Cerebellar nuclear complex (tissue), 1 donor: Measurements from ENCODE around the gene PCOLCE2.
A peak's percentile ranks its signal among the peaks of the same experiment; 100 is the strongest.

ENCODE experiments used
- DNase-seq, 2 experiments: peaks; one replicate each; lab custom pipeline; 2025; lab: John Stamatoyannopoulos, UW

PCOLCE2 gene

GRCh38 chr3:142863930-142864920 is 24.7 kb downstream of the PCOLCE2 start:
- DNase-seq = no peak

DNA sequence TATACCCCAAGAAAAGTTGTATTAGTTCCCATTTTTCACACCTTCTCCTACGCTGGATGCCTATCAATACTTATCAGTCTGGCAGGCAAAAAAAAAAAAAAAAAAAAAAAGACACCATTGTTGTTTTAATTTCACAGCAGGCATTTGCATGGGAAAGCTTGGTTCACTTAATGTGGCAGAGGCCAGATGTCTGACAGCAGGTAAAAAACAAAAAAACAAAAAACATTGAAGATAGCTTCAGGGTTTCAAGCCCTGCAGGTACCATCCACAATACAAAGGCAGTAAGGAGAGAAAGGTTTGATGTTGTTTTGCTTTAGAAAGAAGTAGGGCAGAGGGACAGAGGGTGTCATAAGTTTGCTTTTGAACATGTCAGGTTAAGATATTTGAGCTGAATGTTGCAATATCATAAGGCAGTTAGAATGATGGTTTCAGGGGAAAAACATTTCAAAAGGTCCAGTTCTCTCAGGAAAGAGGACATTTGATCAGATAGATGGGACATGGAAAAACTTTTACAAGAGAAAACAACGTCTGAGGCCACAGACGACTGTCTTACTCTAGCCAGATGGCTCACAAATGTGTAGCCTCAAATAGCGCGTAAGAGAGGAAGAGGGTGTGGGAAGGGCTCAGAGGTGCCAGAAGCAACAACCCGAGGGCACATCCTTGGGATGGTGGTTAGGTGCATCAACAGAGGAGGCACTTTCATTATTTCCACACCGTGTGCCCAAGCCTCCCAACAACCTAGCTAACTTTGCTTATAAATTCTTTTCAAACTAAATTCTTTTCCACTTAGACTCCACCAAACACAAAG is 25.7 kb downstream of the PCOLCE2 start:
- DNase-seq = no peak

DNA sequence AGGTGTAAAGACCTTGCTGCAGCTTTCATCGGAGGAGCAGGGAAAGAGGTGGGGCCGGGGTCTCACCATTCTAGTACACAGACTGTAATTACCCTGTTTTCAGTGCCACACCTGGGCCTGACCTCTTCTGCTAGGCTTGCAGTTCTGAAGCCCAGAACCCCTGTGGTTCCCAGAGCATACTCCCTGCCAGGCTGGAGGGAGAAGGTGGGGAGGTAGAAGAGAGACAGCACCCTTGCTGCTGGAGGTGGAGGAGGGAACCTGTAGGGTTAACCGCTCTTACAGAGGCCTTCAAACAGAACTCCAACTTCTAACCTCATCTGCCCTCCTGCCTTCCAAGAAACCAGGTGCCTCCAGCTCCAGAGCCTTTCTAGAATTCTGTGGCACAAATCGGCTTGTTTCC is 27.0 kb downstream of the PCOLCE2 start:
- DNase-seq = no peak

- no peak for DNase-seq
Measured at GRCh38 chr3:142858043-142858442, 30.8 kb downstream of the PCOLCE2 start.

DNA sequence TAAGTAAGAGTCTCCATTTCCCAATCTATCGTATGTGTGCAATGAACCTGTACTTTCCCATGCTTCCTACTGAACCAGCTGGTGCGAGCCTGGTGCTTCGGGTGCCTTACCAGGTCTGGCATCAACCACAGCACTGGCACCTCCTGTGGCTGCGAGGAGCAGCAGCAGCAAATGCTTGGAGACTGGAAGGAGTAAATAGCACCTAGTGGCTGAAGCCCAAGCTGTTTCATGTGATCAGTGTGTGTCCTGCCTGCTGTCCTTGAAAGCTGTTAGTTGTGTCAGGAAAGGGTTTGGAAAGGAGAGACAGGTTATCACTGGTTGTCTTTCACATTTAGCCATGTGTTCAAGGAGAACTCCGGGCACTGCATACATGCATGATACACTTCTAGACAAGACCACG is 31.8 kb downstream of the PCOLCE2 start:
- peak; percentile 18 to 57 for DNase-seq

DNA sequence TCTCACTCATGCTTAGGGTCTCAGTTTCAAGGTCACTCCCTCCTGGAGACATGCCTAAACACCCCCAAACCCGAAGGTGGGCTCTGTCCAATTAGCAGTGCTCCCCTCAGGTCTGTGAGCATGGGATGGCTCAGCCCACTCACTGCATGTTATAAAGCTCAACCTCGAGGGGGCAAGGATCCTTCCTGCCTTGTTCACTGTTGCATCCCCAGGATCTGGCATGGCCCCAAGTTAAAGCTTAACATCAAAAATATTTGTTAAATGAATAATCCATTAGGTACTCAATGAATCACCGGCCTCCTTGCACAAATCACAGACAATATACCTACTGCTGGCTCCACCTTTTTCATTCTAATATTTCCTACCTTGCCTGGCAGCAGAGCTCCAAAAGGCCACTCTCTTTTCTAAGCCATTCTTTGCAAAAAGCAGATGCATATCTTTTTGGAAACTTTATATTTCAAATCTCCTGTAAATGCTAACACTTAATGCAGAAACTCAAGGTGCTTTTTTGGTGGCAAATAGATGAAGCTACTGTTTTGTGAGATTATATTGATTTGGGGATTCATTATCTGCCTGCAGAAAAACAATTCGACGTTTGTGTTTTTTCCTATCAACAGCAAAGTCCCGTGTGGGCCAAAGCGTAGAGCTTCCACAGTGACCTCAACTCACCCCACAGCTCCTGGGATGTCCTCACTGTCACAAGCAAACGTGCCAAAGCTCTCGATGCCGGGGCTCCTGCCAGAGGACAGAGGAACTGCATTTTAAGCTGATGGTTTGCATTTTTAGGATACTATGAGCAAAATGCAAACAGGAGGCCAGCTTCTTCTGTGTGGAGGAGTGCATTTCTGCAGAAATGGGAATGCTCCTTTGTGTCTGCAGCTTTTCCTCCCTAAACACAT is 35.4 kb downstream of the PCOLCE2 start:
- no peak for DNase-seq

GRCh38 chr3:142852009-142852408 is 36.9 kb downstream of the PCOLCE2 start:
- no peak for DNase-seq

DNA sequence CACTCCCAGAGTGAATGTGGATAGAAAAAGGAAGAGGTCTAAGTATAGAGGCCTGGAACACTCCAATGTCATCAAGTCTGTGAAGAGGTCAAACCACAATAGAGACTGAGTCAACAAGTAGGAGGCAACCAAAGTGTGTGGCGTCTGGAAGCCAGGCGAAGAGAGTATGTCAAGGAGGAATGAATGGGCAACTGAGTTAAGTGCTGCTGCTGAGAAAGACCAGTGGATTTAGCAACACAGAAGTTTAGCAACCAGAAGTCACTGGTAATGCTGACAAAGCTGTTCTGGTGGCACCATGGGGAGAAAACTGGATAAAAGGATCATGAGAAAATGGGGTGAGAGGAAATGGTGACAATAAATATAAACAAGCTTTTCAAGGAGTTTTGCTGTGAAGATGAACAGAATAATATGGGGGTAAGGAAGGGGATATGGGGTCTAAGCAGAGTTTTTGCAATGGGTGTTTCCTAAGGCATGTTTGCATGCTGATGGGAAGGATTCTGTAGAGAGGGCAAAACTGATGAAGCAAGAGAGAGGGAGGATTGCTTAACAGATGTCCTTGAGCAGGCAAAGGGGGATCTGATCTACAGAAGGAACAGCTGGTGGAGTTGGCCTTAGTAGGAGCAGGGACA is 38.4 kb downstream of the PCOLCE2 start:
- no peak for DNase-seq

GRCh38 chr3:142849148-142849547 is 39.7 kb downstream of the PCOLCE2 start:
- DNase-seq = no peak

DNA sequence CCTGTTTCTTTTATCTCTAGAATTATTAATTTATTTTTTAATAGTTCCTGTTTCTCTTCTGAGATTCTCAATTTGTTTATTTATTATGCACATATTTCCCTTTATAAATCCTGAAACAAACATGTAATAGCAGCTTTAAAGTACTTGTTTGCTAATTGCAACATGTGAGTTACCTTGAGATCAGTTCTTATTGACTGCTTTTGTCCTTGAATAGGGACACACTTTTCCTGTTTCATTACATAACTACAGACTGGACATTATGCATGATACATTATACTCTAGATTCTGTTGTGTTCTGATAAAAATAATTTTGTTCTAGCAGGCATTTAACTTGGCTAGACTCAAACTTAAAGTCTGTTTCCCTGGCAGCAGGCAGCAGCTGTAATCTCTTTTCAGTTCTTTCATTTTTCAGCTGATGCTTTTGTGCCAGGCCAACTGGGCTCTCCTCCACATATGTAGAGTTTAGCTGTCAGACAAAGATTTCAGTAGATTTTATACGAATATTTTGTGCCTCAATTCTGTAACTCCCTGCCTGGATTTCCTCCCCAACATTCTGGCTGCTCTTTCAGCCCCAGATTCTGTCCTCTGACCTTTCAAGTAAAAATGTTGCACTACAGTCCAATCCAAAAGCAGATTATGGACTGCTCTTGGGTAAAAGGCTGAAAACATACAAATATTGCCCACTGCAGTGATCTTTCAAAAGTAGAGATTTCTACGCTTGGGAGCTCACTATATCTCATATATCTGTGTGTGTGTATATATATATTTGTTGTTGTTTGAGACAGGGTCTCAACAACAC is 41.9 kb downstream of the PCOLCE2 start:
- DNase-seq = no peak

DNA sequence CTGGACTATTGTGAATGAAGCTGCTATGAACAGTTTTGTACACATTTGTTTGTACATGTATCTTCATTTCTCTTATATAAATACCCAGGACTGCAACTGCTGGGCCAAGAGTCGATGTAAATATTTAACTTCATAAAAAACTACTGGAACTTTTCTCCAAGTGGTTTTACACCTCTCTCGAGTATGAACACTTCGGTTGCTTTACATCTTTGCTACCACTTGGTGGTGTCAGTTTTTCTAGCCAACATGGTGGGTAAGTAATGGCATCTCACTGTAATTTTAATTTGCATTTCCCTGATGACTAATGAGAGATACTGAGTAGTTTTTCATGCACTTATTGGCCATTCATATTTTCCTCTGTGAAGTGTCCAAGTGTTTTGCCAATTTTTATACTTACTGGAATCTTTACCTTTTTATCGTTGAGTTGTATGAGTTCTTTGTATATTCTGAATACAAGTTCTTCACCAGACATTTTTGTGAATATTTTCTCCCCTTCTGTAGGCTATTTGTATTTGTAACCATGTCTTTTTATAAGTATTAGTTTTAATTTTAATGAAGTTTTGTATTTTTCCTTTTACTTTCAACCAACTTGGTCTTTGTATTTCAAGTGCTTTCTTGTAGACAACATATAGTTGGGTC is 44.4 kb downstream of the PCOLCE2 start:
- no peak for DNase-seq

DNA sequence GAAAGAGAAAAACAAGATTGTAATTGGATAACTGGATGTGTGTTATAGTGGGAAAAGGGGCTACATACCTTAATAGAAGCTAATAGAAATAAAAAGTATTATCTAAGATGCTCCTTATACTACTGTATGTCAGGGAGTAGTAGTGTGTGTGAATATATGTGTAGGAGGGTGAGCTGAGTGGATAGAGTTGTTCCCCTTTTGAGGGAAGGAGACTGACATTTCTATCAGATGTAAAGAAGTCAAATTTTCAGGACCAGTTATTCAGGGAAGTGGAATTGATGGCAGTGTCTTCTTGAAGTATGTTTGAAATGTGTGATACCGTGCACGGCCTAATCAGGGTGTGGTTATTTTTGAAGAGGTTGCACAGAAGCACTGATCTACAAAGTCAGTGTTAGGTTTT is 49.1 kb downstream of the PCOLCE2 start:
- DNase-seq = no peak

DNA sequence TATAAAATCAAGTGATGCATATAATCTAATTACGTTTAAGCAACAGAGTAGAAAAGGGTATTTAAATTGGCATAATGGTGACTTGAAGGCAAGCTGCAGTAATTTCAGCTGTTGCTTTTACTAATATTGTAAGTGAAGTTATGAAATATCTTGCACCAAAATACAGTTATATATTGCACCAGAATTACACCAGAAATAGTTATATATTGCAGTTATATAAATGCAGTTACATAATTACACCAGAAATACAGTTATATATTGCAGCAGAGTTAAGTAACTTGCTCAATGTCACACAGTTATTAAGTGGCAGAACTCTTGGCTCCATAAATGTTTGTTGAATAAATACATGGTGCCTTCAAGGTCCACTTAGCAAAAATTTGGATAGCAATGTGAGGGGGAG is 51.4 kb downstream of the PCOLCE2 start:
- no peak for DNase-seq

- no peak for DNase-seq
Measured at GRCh38 chr3:142828703-142829305, 60.1 kb downstream of the PCOLCE2 start.

GRCh38 chr3:142819179-142819578 is 69.7 kb downstream of the PCOLCE2 start:
- no peak for DNase-seq

GRCh38 chr3:142818651-142819050 is 70.2 kb downstream of the PCOLCE2 start:
- DNase-seq = no peak

GRCh38 chr3:142817897-142818296 is 71.0 kb downstream of the PCOLCE2 start:
- DNase-seq = no peak

GRCh38 chr3:142817356-142817755 is 71.5 kb downstream of the PCOLCE2 start:
- no peak for DNase-seq

- no peak for DNase-seq
Measured at GRCh38 chr3:142815803-142816202, 73.1 kb downstream of the PCOLCE2 start.

DNA sequence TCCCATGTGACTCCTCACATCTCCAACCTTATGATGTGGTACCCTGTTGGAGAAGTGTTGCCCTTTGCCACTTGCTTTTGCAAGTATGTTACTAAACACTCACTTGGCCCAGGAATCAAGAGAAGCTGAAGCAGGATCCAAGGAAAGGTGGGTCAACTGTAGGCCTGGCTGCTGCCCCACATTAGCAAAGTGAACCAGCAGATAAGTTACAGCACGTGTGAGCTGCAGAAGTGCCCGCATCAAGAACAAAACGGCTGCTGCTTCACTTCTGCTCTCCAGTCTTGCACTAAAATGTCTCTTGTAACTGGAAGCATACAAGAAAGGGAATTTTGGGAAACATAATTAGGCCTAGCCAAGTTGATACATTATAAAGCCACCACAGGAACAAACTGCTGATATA is 79.6 kb downstream of the PCOLCE2 start:
- no peak for DNase-seq
